Activated CD4-positive, alpha-beta T cell treated with anti-CD3 and anti-CD28 coated beads, Interleukin-2, Interleukin-6, amounts not matched to agents 100 ng/mL and 50 ng/mL, durations not matched to agents 16 hours and 8 hours (primary cell): ENCODE measurements around the gene GIMAP1.
"Not testable (repeated sequence)": the region's sequence is repeated elsewhere in the genome, so short reads cannot be mapped to it uniquely, and the experiment has no call there.

Experiments
- DNase-seq: peaks from one replicate; pipeline ENCODE4 v3.0.0-alpha.2; 2020

The GIMAP1 gene

GRCh38 chr7:150716368-150716767 is at the start of gene GIMAP1:
Gene GIMAP1, plus strand, starts transcription at chr7:150716613. Its CDS starts 2,435 bp downstream, at chr7:150719048.
- peak; percentile 75 for DNase-seq

- peak; percentile 85 for DNase-seq
Measured at GRCh38 chr7:150668472-150668911, 47.9 kb upstream of the GIMAP1 start.

- DNase-seq: no peak
Measured at GRCh38 chr7:150668977-150669376, 47.4 kb upstream of the GIMAP1 start.

- not testable (repeated sequence) for DNase-seq
Measured at GRCh38 chr7:150671798-150672585, 44.4 kb upstream of the GIMAP1 start.

GRCh38 chr7:150675714-150676113 is 40.7 kb upstream of the GIMAP1 start:
- DNase-seq: no peak

- not testable (repeated sequence) for DNase-seq
Measured at GRCh38 chr7:150676276-150676675, 40.1 kb upstream of the GIMAP1 start.

- DNase-seq: peak; percentile 39
Measured at GRCh38 chr7:150676854-150677253, 39.6 kb upstream of the GIMAP1 start.

- DNase-seq: not testable (repeated sequence)
Measured at GRCh38 chr7:150678601-150679000, 37.8 kb upstream of the GIMAP1 start.

- not testable (repeated sequence) for DNase-seq
Measured at GRCh38 chr7:150680364-150680763, 36.0 kb upstream of the GIMAP1 start.

GRCh38 chr7:150685219-150686029 is 31.0 kb upstream of the GIMAP1 start, which contains the start of gene GIMAP2:
Gene GIMAP2, plus strand, starts transcription at chr7:150685706. Its CDS starts 1,354 bp downstream, at chr7:150687060.
- DNase-seq: peak; percentile 70

- peak; percentile 36 for DNase-seq
Measured at GRCh38 chr7:150686030-150686631, 30.3 kb upstream of the GIMAP1 start.

- DNase-seq: no peak
Measured at GRCh38 chr7:150688630-150689029, 27.8 kb upstream of the GIMAP1 start.

GRCh38 chr7:150695654-150696053 is 20.8 kb upstream of the GIMAP1 start:
- no peak for DNase-seq

GRCh38 chr7:150703209-150703608 is 13.2 kb upstream of the GIMAP1 start:
- no peak for DNase-seq

- peak; percentile 16 for DNase-seq
Measured at GRCh38 chr7:150715293-150715692, 1.1 kb upstream of the GIMAP1 start.

- no peak for DNase-seq
Measured at GRCh38 chr7:150715738-150716137, 675 bp upstream of the GIMAP1 start.

- no peak for DNase-seq
Measured at GRCh38 chr7:150716939-150717338, 526 bp downstream of the GIMAP1 start.

- no peak for DNase-seq
Measured at GRCh38 chr7:150717814-150718420, 1.5 kb downstream of the GIMAP1 start.

- no peak for DNase-seq
Measured at GRCh38 chr7:150719436-150719835, 3.0 kb downstream of the GIMAP1 start.

GRCh38 chr7:150719960-150720891 is 3.8 kb downstream of the GIMAP1 start:
- no peak for DNase-seq

- DNase-seq: no peak
Measured at GRCh38 chr7:150721970-150722373, 5.6 kb downstream of the GIMAP1 start.
